NCI-H748 treated with DMSO at 0.1 percent for 48 hours (cell line): Measurements from ENCODE around the gene C4BPA.

ENCODE experiments used
- DNase-seq: peaks from one replicate; lab custom pipeline; 2025; lab: John Stamatoyannopoulos, UW

The C4BPA gene

GRCh38 chr1:207103892-207104373, at the start of gene C4BPA:
Gene C4BPA, plus strand, starts transcription at chr1:207104233. Its CDS starts 8,793 bp downstream, at chr1:207113026.
- no peak for DNase-seq

GRCh38 chr1:207054491-207054890, 49.5 kb upstream of the C4BPA start:
- DNase-seq, result no peak

GRCh38 chr1:207055386-207056001, 48.5 kb upstream of the C4BPA start:
- DNase-seq, result no peak

DNA sequence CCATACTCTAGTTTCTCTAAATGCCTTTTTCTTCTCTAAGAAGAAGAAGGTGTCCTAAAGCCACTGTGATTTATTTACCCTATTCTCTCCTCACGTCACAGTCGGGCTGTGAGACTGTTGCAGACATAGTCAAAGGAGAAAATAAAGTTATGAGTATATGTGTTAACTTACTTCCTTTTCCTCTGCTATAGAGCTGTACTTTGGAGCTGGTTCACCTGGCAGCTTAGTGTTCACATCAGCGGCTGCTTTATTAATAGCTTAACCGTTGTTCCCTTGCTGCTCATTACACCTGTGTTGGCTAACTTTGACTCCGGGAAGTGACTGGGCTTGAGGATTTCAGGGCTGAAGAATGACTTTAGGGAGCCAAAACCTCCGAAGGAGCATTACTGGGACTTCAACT, 47.4 kb upstream of the C4BPA start:
- DNase-seq, result no peak

GRCh38 chr1:207058252-207058651, 45.8 kb upstream of the C4BPA start:
- DNase-seq, result no peak

- DNase-seq, result no peak
These were observed 44.9 kb upstream of the C4BPA start for GRCh38 chr1:207058878-207059867.

DNA sequence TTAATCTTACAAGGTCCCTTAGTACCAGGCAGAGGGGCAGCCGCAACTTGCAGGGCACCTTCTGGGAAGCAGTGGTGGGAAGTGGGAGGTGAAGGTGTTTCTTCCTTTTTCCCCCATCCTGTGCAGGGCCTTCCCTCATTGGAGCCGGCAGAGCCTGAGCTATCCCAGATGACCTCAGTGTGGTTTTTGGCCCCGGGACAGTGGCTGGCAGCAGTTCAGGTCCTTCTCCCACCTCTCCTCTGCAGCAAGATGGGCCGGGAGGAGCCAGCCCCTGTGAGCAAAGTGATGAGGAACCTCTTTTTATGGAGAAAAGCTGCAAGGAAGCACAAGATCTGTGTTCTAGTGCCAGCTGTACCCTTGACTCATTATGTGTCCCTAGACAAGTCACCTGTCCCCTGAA, 44.2 kb upstream of the C4BPA start:
- DNase-seq, result no peak

GRCh38 chr1:207060596-207060995, 43.4 kb upstream of the C4BPA start:
- DNase-seq, result no peak

- no peak for DNase-seq
These were observed 42.0 kb upstream of the C4BPA start for GRCh38 chr1:207062058-207062457.

GRCh38 chr1:207063014-207063413, 41.0 kb upstream of the C4BPA start:
- DNase-seq, result no peak

- no peak for DNase-seq
These were observed 39.5 kb upstream of the C4BPA start for GRCh38 chr1:207064561-207064960.

DNA sequence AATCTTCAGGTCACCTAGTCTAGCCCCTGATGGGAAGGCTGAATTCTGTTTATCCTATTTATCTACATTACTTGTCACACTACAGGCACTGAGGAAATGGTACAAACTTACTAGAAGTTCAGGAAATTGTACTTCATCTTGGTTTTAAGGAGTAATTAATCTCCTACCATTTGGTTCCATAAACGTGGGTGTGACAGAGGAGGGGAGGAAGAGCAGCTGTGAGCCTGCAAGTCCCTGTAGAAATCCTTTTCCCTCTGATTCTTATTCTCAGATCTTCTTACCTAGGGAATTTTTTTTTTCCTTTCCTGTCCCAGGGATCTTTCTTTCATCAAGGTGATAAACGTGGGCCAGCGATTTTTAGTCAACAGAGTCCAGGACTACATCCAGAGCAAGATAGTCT, 36.8 kb upstream of the C4BPA start:
- DNase-seq, result no peak

DNA sequence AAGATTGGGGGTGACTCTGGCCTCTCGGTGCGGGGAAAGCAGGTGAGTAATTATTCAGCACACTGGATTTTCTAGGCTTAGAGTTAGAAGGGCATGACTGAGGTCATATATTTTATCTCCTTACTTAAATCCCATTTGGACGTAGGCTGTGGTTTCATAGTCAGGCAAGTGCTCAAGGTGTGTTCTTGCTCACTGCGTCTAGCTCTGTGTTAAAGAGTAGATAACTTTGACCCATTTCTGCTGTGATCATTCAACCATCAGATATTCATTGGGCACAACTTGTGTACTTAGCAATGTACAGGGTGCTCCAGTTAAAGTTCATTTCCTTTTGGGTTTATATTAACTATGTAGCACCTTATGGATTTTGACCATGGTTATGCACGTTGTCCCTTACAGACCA, 36.4 kb upstream of the C4BPA start:
- DNase-seq, result no peak

DNA sequence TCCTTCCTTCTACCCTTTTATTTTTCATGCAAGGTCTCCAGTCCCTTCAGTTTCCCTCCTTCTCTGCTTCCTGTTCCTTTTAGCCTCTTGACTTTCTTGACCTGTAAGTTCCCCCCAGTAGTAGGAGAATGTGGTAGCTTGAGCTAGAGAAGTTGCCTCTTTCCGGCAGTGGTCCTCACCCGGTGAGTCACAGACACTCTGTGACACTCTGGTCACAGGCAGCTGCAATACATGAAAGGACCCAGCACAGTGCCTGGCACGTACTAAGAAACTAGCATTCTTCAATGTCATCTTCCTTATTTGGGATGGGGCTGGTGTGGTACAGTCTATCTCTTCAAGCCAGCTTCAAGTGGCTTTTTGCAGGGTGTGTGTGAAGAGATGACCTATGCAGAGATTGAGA, 35.0 kb upstream of the C4BPA start:
- DNase-seq, result no peak

GRCh38 chr1:207069858-207070506, 34.1 kb upstream of the C4BPA start:
- no peak for DNase-seq

GRCh38 chr1:207070811-207071210, 33.2 kb upstream of the C4BPA start:
- DNase-seq, result no peak

- DNase-seq, result no peak
These were observed 32.6 kb upstream of the C4BPA start for GRCh38 chr1:207071426-207071825.

DNA sequence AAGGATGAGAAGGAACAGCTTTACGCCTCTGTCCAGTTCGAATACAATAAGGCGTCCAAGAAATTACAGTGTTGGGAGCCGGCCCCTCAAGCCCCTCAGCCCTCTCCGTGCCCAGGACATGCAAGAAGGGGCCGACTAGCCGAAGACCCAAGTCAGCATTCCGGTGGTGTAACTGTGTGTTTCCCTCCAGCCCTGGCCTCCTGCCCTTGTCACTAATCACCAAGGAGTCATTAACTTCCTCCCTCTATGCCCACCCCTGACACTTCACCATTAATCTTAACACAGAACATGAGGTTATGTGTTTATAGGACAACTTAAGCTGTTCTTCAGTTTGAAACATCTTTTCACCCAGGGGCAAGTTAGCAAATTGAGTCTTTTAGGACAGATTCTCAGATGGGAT, 31.8 kb upstream of the C4BPA start:
- DNase-seq, result no peak

DNA sequence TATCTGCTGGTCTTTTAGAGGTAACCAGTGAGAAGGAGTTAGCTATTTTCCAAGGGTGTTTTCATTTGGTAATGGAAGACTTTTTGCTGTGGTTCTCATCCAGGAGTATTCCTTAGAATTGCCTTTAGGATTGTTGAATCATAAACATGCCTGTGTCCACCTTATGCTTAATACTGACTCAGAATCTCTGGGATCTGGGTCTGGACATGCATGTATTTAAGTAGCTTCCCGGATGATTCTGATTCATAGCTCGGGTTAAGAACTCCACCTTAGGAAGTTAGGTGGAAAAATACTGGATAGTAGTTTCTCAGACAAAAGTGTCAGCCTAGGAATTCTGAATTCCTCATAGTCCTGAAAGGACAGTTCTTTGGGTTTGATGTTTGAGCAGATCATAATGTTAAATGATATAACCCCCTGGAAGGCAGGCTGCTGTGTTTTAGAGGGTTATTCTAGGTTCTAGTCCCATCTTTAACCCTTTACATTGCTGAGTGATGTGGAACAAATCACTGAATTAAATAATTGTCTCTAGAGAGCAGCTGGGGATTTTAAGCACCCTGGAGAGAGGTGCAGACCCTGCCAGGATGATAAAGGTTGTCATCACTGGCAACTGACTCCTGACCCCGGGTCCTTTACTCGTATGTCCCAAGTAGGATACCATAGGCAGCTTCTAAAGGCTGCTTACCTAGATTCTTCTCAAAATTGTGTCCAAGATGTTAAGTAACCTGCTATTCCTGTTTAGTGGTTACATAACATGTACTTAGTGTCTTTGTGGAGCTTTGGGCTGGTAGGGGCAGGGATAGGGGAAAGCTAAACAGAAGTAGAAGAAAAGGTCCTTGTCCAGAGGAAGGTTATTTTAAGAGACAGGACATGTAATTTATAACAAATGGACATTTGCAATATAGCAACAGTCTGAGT, 29.9 kb upstream of the C4BPA start:
- DNase-seq, result no peak

DNA sequence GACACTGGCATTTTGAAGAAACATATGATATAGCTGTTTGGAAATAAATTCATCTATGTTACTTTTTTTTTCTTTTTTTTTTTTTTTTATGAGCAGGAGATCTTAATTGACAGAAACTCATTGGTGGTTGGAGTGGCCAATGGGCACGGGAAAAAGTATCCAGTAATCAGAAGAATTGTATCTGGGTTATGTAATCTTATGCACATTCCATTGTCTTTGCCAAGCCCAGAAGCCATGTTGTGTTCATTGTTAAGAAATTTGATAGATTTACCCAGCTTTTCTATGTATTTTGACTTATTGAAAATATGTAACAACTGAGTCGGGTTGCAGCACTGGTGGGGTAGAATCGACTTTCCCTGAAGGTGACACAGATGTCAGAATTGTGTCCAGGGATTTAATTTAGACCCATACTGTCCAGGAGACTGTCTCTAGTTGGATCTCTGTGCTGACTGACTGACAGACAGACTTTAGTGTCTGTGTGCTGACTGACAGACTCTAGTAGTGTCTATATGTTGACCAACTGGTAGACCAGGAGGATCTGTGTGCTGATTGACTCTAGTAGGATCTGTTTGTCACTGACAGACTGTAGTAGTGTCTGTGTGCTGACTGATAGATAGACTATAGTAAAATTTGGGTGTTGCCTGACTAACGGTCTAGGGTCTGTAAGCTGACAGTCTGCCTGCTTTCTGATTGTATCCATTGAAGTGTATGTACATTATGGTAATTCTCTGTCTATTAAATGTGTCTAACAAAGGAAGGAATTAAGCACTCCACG, 27.7 kb upstream of the C4BPA start:
- DNase-seq, result no peak

DNA sequence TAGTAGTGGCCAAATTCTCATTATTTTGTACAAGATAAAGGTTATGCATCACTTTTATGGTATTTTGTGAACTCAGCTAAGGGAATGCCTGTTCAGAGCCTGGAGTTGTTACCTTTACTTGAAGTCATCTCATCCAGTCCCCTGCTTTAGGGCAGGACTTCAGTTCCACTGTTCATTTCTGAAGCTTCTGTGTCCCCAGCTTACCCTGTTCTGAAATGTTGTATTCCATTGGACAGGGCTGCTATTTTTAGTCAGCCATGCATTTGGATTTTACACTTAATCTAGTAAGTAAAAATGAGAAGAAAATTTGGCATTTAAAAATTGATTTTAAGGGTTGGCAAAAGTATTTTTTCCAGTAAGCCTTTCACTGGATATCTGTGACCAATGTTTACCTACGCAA, 27.0 kb upstream of the C4BPA start:
- no peak for DNase-seq
